Retinal pigment epithelial cell (primary cell): Measurements from ENCODE around the gene METTL21C.

Source experiments
- DNase-seq: peaks from one replicate; pipeline ENCODE4 v3.0.0-alpha.2; 2010; ENCODE audit warnings: low read depth
- H3K4me3 ChIP-seq: 2 replicates; pipeline ENCODE4 v1.5.1; 2011; ENCODE audit warnings: mild to moderate bottlenecking, low read length, control low read depth, moderate library complexity
- TF ChIP-seq, protein P1 (sequence below): conservative IDR thresholded peaks from 2 replicates; pipeline ENCODE4 v1.5.1; 2011; ENCODE audit warnings: low read depth, low read length, control low read depth, inconsistent platforms

Gene METTL21C

DNA sequence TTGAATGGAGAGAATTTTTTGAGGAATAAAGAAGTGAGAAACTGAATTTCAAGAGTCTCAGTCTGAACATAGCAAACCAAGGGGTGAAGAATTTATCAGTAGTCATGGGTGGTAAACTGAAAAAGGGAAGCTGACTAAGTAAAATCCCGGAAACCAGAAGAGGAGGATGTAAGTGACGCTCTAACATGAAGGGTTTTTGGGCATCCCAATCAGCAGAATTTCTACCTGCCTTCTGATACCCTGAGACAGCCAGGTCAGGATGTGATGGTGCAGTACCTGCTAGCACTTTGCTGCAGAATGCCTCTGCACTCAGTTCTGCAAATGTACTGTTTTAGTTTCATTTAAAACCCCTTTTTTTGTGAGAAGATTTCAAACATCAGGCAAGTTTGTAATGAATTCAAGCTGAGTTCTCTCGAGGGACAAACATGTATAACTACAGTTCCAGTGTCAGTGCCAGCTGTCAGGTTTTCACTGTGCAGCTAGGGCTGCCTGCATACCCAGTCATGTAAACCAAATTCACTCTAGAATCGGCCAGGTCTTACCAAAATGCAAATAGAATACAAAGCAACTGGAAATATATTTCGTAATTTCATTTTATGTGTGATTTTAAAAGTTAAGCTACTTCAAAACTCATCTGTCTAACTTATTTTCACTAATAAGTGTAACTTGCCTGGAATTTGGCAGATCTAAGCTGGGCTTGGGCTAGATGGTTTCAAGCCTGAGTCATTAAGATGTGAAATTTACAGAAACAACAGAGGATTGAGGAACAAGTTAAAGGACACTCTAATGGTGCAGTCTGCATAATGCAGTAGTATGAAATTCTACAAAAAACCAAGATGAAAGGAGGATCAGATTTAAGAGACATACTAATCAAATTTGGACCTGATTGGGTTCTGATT is 13.8 kb downstream of the METTL21C start:
- TF ChIP-seq, protein P1, sequence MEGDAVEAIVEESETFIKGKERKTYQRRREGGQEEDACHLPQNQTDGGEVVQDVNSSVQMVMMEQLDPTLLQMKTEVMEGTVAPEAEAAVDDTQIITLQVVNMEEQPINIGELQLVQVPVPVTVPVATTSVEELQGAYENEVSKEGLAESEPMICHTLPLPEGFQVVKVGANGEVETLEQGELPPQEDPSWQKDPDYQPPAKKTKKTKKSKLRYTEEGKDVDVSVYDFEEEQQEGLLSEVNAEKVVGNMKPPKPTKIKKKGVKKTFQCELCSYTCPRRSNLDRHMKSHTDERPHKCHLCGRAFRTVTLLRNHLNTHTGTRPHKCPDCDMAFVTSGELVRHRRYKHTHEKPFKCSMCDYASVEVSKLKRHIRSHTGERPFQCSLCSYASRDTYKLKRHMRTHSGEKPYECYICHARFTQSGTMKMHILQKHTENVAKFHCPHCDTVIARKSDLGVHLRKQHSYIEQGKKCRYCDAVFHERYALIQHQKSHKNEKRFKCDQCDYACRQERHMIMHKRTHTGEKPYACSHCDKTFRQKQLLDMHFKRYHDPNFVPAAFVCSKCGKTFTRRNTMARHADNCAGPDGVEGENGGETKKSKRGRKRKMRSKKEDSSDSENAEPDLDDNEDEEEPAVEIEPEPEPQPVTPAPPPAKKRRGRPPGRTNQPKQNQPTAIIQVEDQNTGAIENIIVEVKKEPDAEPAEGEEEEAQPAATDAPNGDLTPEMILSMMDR = no peak
- DNase-seq = no peak

DNA sequence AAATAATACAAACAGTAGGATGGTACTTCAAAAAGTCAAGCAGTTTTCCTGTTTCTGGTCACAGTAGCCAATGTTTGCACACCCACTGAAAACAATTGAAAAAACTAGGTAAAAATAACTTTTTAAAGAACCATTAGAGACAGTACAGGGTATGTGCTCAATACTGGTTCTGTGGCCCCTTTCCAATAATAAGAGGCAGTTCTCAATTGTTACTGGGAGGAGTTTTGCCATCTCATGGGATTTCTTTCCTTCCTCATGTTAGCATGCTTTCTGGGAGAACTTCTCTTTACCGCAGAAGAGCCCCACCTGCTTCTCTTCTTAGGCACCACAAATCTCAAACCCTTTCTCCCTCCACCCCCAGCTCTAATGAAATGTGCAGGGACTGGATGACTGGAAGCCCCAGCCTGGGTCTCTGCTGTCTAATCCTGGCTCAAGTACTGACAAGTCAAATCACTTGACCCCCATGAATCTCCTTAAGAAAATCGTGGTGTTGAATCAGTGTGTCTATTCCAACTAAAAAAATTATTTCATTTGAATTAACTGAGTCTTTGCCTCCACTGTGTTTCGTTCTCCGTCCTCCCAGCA is 14.6 kb downstream of the METTL21C start:
- H3K4me3 ChIP-seq = no peak overlapping the region
- TF ChIP-seq, protein P1 = no peak

More for the DNA sequence above, 13.8 kb downstream of the METTL21C start:
- H3K4me3 ChIP-seq = no peak overlapping the region

DNA sequence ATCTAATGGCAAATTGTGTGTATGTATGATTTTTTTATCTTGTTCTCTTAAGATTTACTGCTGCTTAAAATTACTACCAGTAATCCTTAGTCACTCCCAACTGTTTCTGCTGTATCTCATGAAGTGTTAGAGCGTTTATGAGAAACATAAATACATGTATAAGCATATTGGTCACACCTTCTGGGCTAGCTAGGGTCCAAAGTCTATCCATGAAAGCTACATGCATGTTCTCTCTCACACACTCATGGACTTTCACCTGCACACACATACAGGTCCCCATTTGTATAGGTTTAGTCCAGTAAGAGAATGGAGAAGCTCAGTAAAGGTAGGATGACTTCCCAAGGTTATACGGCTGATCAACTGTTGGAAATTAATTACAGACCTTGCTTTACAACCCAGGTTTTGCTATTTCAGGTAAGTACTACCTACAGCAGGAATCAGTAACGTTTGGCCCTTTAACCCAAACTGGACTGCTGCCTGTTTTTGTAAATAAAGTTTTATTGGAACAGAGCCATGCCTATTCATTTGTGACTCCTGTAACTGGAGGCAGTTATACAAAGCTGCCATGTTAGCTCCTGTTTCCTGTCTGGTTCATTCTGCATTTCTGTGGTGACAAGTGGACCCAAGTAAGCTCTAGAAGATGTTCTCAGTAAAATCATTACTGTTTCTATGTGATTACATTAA is 15.3 kb downstream of the METTL21C start:
- no peak overlapping the region for H3K4me3 ChIP-seq
- TF ChIP-seq, protein P1 = no peak
- no peak for DNase-seq

More for the DNA sequence above, 14.6 kb downstream of the METTL21C start:
- no peak for DNase-seq

DNA sequence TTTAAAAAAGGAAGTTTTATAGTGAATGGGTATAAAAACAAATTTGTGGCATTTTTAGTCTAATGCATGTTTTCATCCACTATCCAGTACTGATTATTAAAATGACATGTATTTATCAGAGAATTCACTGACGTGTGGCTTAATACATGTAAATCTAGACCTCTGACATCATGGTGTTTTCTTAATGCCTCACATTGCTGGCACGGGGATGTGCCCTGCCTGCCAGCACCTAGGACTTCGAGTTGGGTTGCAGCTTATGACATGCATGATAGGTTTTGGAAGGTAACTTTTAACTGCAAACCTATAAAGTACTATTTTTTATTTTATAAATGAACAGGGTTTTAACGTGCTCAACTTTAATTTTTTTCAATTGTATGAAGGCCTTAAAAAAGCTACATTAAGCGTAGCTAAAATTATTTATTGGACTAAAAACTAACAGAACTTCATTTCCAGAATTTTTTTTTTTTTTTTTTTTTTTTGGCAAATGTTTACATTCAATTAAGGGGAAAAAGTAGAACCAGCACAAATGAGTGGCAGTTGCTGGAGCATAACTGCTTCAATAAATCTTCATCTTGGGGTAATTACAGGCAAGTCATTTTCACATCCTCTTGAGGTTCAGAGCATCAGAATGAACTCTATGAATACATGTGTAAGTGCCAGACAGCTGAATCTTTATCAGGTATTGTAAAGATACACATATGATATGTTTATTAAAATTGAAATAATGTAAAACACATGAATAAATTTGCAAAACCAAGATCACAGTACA is 16.3 kb downstream of the METTL21C start:
- TF ChIP-seq, protein P1 = no peak
- H3K4me3 ChIP-seq = no peak overlapping the region
- DNase-seq = no peak

DNA sequence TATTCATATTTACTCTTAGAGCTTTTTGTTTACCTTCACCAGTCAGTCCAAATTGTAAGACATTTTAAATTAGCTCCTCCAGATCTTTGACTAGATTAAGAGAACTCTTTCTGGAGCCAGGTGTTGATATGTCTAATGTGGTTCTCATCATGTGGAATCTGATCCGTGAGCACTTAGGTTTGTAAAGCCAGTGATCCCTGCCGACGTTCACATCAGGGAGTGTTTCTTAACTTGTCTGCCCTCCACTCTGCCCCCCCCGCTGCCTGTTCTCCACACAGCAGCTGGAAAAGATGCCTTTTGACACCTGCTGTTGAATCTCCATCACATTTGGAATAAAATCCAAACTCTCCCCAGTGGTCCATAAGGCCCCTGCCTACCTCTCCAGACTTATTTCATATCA is 17.7 kb downstream of the METTL21C start:
- TF ChIP-seq, protein P1 = no peak
- H3K4me3 ChIP-seq = no peak overlapping the region
- DNase-seq = no peak

DNA sequence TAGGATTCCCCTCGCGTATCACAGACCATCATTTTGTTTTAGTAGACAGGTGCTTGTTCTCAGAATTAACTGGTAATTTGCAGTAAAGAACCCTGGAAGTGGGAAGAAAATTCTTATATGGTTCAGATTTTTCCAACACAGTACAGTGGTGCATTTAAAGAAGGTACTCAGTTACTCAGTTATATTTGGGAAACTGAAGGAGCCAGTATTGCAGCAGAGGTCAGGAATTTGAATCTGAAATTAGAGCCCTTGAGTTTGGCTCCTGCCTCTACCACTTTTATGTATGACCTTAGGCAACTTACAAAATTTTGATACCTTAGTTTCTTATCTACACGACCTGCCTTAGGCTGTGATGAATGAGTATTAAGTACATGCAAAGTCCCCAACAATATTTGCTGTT is 19.7 kb downstream of the METTL21C start:
- TF ChIP-seq, protein P1 = no peak
- H3K4me3 ChIP-seq = no peak overlapping the region
- DNase-seq = no peak
